Kidney epithelial cell (primary cell): ENCODE data around the gene FAM53C. TPM values are rescaled to one million over a fixed set of nuclear protein-coding genes. Genes with fewer than 3 reads are reported as not detected.
"Not testable (repeated sequence)": the region's sequence is repeated elsewhere in the genome, so short reads cannot be mapped to it uniquely, and the experiment has no call there.

ENCODE experiments used
- DNase-seq: peaks from one replicate; pipeline ENCODE4 v3.0.0-alpha.2; 2010; ENCODE audit warnings: low read depth
- H3K27me3 ChIP-seq: 2 replicates; pipeline ENCODE4 v1.6.0; 2011; ENCODE audit warnings: low read length; ENCODE audit not compliant: control insufficient read depth, insufficient read depth
- H3K36me3 ChIP-seq: 2 replicates; pipeline ENCODE4 v1.5.1; 2011; ENCODE audit warnings: low read length; ENCODE audit not compliant: control insufficient read depth, insufficient read depth
- H3K4me3 ChIP-seq: 2 replicates; pipeline ENCODE4 v1.5.1; 2011; ENCODE audit warnings: low read depth, mild to moderate bottlenecking, control low read depth, low read length
- CTCF ChIP-seq: IDR thresholded peaks from 2 replicates; pipeline ENCODE4 v1.5.1; 2011; ENCODE audit warnings: mild to moderate bottlenecking, moderate library complexity, low read length, control low read depth, inconsistent platforms; ENCODE audit not compliant: insufficient read depth, poor library complexity, severe bottlenecking
- total RNA-seq: library from RNA; depleted of rRNA; stranded (reverse); fragments of >200 nt; gene quantifications from 2 replicates; pipeline ENCODE4 v1.2.3, GENCODE V29; 2015

The FAM53C gene
- total RNA-seq, 1 donor from 2014 or later: 26.3 TPM

- TF ChIP-seq CTCF: no peak
- Histone ChIP-seq H3K36me3 (no peaks in the 10 kb centered on the region), H3K4me3 (no peak overlapping the region), H3K27me3 (no peaks in the 10 kb centered on the region)
- DNase-seq: no peak
Measured at GRCh38 chr5:138316355-138316754, 21.7 kb upstream of the FAM53C start.

GRCh38 chr5:138318211-138318610 lies 19.9 kb upstream of the FAM53C start:
- not testable (repeated sequence) for H3K27me3 ChIP-seq, H3K4me3 ChIP-seq, H3K36me3 ChIP-seq, DNase-seq

DNA sequence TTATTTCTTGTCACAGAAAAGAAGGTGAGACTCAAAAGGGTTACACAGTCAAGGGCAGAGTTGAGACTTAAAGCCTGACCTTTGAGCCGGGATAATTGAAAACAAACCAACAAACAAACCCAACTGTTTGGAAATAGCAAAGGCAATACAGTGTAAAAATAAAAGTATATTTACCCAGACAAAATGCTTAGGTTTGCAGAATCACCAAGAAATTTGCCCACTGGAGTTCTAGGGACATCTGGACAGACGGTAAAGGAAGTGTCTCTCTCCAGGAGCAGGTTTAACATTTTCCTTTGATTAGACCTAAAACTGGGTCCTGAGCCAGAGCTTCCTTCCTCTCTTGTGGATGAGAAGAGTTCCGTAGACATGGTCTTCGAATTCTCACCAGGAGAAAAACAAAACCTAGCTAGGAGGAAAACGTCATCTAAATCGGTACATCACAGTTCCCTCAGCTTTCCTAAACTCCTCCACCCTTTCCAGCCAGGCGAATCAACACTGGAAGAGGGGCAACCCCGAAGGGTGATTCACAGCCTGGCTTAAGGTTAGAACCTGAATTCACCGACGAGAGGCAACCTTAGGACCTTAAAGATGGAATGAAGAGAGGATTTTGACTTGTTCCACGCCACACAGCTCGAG lies 7.1 kb upstream of the FAM53C start:
- TF ChIP-seq CTCF: no peak
- no peak for DNase-seq
- Histone ChIP-seq H3K36me3 (no peaks in the 10 kb centered on the region), H3K27me3 (no peaks in the 10 kb centered on the region), H3K4me3 (peak overlapping the region; percentile 48)

- TF ChIP-seq CTCF: no peak
- Histone ChIP-seq H3K4me3 (peak within 1 kb of the TSS; percentile 48), H3K27me3 (no peaks in the 10 kb centered on the region), H3K36me3 (no peaks in the 10 kb centered on the region)
- DNase-seq: peak; percentile 100
Measured at GRCh38 chr5:138331449-138332368, 6.4 kb upstream of the FAM53C start, which contains the start of gene CDC25C. CDC25C (minus strand) TSS chr5:138331804; CDS start chr5:138331180, 624 bp downstream.

GRCh38 chr5:138334867-138335447 lies 3.1 kb upstream of the FAM53C start:
- no peak for DNase-seq
- Histone ChIP-seq H3K27me3 (no peaks in the 10 kb centered on the region), H3K4me3 (no peak overlapping the region), H3K36me3 (no peaks in the 10 kb centered on the region)
- no peak for TF ChIP-seq CTCF
